ENCODE measurements around the gene GNAQ. TPM values are rescaled to one million over a fixed set of nuclear protein-coding genes. Genes with fewer than 3 reads are reported as not detected.

Gene GNAQ
- polyA plus RNA-seq, 1 experiment: 71.4 TPM

DNA sequence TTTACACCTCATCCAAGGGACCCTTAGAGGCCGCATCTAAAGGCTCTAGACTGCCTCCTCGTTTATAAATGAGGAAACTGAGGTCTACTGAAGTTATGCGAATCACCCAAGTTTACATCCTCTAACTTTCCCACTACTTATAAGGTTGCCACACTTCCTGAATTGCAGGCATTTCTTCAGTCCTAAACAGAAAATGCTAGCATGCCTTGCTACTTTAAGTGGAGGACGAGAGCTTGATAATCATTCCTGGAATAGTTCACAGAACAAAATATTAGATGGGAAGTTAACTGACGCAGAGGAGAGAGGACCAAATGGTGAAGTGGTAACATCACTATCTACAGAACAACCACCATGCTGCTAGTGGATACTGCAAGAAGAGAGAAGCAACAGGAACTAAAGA lies 85.8 kb downstream of the GNAQ start:
- Histone ChIP-seq H3K27me3 (ENCODE audit: control insufficient read depth, insufficient read depth, low read length) (no peaks in the 10 kb centered on the region), H3K27ac (ENCODE audit: low read depth, low read length) (no peak overlapping the region), H3K4me3 (ENCODE audit: low read depth, low read length) (no peak overlapping the region), H3K9me3 (ENCODE audit: control insufficient read depth, insufficient read depth, low read length) (no peaks in the 10 kb centered on the region)
- ChIA-PET POLR2A (interaction anchor here (1.0 kb wide), 2 partner anchors 45 to 86 kb away, joined by 3 read pairs; partner anchors contain the start of gene GNAQ), CTCF (interaction anchor here (1.8 kb wide), 1 partner anchor 89 kb away, joined by 11 read pairs; no protein-coding TSS in a partner anchor)
- no peak for DNase-seq (ENCODE audit: low read depth, low spot score)
- TF ChIP-seq CTCF (IDR thresholded peaks at IDR 0.05; ENCODE audit: low read depth, low read length): no peak

GRCh38 chr9:77944556-77945243 lies 86.9 kb downstream of the GNAQ start:
- Histone ChIP-seq H3K9me3 (ENCODE audit: control insufficient read depth, insufficient read depth, low read length) (no peaks in the 10 kb centered on the region), H3K4me3 (ENCODE audit: low read depth, low read length) (no peak overlapping the region), H3K27ac (ENCODE audit: low read depth, low read length) (no peak overlapping the region), H3K27me3 (ENCODE audit: control insufficient read depth, insufficient read depth, low read length) (no peaks in the 10 kb centered on the region)
- no peak for DNase-seq (ENCODE audit: low read depth, low spot score)
- ChIA-PET POLR2A (no interaction called here), CTCF (interaction anchor here (0.7 to 1.8 kb wide), 2 partner anchors 29 to 90 kb away, joined by 3 to 11 read pairs; no protein-coding TSS in a partner anchor)
- TF ChIP-seq CTCF (IDR thresholded peaks at IDR 0.05; ENCODE audit: low read depth, low read length): no peak

DNA sequence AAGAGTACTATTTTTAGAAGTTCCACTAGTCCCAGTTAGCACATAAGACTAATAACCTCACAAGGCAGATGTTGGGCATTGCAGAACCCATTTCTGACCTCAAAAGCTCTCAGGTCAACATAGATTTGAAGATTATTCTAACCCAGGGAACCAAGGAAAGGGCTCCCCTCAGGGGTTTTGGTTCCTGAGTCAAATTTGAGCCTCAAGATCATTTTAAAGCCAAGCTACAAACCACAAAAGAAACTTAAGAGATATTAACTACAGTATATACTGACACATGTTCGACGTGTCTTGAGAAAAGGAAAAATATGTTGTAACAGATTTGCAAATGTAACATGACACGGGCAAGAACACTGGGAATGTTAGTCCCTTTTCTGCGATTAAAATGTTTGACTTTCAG lies 88.6 kb downstream of the GNAQ start:
- no peaks in the 10 kb centered on the region for H3K27me3 ChIP-seq (ENCODE audit: control insufficient read depth, insufficient read depth, low read length)
- CTCF ChIA-PET: interaction anchor here (0.6 to 0.7 kb wide), 2 partner anchors 17 to 58 kb away, joined by 3 to 4 read pairs; no protein-coding TSS in a partner anchor
- H3K9me3 ChIP-seq (ENCODE audit: control insufficient read depth, insufficient read depth, low read length): no peaks in the 10 kb centered on the region
- H3K4me3 ChIP-seq (ENCODE audit: low read depth, low read length): no peak overlapping the region
- no peak overlapping the region for H3K27ac ChIP-seq (ENCODE audit: low read depth, low read length)
- no peak for DNase-seq (ENCODE audit: low read depth, low spot score)
- POLR2A ChIA-PET: interaction anchor here (0.6 kb wide), 1 partner anchor 19 kb away, joined by 9 read pairs; no protein-coding TSS in a partner anchor
- TF ChIP-seq CTCF (IDR thresholded peaks at IDR 0.05; ENCODE audit: low read depth, low read length): no peak

DNA sequence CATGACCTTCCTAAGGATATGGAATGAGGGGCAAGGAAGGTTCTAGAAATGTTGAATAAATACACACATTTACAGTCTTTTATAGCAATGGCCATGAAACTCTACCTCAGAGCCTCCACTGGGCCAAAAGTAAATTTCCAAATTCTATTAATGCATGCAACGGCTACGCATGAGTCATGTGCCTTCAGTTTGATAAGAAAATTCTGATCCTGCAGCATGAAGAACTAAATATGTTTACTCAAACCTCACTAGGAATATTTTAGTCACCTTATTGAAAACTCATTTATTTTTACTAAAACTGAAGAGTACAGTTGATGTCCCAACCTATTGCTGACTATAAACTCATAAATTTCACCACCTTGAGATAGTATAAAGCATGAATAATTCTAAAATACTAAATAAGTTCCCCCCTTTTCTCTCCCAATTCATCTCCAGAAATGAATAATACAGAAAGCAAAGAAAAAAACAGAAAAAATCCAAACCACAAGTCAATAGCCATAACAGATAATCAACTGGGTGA lies 92.4 kb downstream of the GNAQ start:
- TF ChIP-seq CTCF (IDR thresholded peaks at IDR 0.05; ENCODE audit: low read depth, low read length): no peak
- POLR2A ChIA-PET: no interaction called here
- H3K4me3 ChIP-seq (ENCODE audit: low read depth, low read length): no peak overlapping the region

DNA sequence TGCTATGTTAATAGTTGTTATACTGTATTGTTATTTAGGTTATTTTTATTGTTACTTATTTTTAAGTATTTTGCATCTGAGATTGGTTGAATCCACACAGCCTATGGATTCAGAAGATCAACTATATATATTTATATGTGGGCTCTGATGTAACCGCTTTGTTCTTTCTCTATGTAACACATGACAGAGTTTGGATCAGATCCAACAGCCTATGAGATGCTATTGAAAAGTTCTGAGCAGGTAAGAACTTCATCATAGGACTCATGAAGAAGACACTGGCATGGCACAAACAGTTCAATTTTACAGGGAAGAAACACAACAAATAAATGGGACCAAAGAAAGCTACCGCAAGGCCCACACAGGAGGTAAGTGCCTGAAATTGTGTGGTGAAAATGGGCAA lies 93.4 kb downstream of the GNAQ start:
- H3K27me3 ChIP-seq (ENCODE audit: control insufficient read depth, insufficient read depth, low read length): no peaks in the 10 kb centered on the region
- ChIA-PET CTCF (no interaction called here), POLR2A (no interaction called here)
- TF ChIP-seq CTCF (IDR thresholded peaks at IDR 0.05; ENCODE audit: low read depth, low read length): no peak
- no peak overlapping the region for H3K4me3 ChIP-seq (ENCODE audit: low read depth, low read length)
- no peak for DNase-seq (ENCODE audit: low read depth, low spot score)
- H3K27ac ChIP-seq (ENCODE audit: low read depth, low read length): no peak overlapping the region
- H3K9me3 ChIP-seq (ENCODE audit: control insufficient read depth, insufficient read depth, low read length): no peaks in the 10 kb centered on the region

More for the DNA sequence above, 92.4 kb downstream of the GNAQ start:
- DNase-seq (ENCODE audit: low read depth, low spot score): no peak
- CTCF ChIA-PET: no interaction called here
- Histone ChIP-seq H3K27me3 (ENCODE audit: control insufficient read depth, insufficient read depth, low read length) (no peaks in the 10 kb centered on the region), H3K27ac (ENCODE audit: low read depth, low read length) (no peak overlapping the region), H3K9me3 (ENCODE audit: control insufficient read depth, insufficient read depth, low read length) (no peaks in the 10 kb centered on the region)
